ENCODE data around the gene MAGOHB.

MAGOHB gene

GRCh38 chr12:10638728-10639127, 25.3 kb upstream of the MAGOHB start:
- no peak overlapping the region for H3K4me3 ChIP-seq (ENCODE audit: low read length)
- no peak for TF ChIP-seq CTCF (conservative IDR thresholded peaks at IDR 0.05; ENCODE audit: low read length)
- DNase-seq (ENCODE audit: low read depth), result no peak

DNA sequence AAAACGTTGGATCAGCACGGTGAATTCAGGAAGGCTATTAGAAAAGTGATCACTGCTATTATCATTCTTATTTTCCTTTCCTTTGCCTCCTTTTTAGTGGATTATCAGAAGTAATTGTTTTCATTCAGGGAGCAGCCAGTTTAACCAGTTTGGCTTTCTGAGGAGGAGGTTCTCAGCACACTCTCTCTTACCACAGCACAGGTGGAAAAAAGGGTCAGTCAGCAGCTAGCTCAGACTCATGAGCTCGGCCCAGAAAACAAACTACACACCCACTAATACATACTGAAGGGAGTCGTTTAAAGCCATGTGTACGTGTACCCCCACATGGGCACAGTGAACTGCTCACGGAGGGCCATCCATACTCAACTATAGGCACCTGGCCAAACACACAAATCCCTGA, 23.2 kb upstream of the MAGOHB start:
- no peak for DNase-seq (ENCODE audit: low read depth)
- no peak overlapping the region for H3K4me3 ChIP-seq (ENCODE audit: low read length)
- no peak for TF ChIP-seq CTCF (conservative IDR thresholded peaks at IDR 0.05; ENCODE audit: low read length)

DNA sequence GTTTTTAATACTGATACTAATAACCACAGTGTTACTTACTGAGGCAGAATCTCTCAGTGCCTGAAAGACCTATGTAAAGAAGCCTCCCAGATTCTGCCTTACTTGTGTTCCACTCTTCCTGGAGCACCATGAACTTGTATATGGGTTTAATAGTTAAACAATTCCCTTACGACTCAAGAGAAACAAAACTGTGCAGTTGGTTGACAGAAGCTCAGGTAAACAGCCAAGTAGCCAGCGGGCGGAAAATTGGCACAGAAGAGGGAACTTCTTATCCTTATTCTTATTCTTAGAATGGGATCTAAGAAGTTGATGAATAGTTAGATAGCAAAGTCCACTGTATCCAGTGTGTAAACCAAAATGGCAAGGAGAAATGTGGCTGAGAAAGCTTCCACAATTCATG, 22.7 kb upstream of the MAGOHB start:
- no peak overlapping the region for H3K4me3 ChIP-seq (ENCODE audit: low read length)
- no peak for TF ChIP-seq CTCF (conservative IDR thresholded peaks at IDR 0.05; ENCODE audit: low read length)
- DNase-seq (ENCODE audit: low read depth), result no peak

GRCh38 chr12:10635306-10635705, 21.9 kb upstream of the MAGOHB start:
- no peak for DNase-seq (ENCODE audit: low read depth)
- no peak for TF ChIP-seq CTCF (conservative IDR thresholded peaks at IDR 0.05; ENCODE audit: low read length)
- H3K4me3 ChIP-seq (ENCODE audit: low read length), result no peak overlapping the region

DNA sequence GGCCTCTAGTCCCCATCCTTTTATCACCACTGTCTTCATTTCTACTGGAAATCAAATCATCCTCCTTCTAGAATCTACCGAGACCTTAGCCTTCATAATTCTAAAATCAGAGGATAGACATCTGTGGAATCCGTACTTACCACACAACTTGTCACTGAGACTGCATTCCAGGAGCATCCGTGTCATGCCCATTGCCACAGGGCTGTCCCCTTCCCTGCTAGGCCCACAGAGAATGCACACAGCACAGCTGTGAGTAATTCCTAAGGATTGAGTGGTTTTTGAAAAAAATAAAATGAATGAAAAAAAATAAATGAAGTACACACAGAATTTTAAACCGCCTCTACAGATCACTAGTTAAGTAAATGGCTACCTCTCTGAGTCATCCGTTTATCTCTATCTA, 21.0 kb upstream of the MAGOHB start:
- no peak overlapping the region for H3K4me3 ChIP-seq (ENCODE audit: low read length)
- no peak for TF ChIP-seq CTCF (conservative IDR thresholded peaks at IDR 0.05; ENCODE audit: low read length)
- peak; percentile 94 for DNase-seq (ENCODE audit: low read depth)

- TF ChIP-seq CTCF (conservative IDR thresholded peaks at IDR 0.05; ENCODE audit: low read length), result no peak
- no peak overlapping the region for H3K4me3 ChIP-seq (ENCODE audit: low read length)
- DNase-seq (ENCODE audit: low read depth), result no peak
These were observed 20.1 kb upstream of the MAGOHB start for GRCh38 chr12:10633541-10633940.

DNA sequence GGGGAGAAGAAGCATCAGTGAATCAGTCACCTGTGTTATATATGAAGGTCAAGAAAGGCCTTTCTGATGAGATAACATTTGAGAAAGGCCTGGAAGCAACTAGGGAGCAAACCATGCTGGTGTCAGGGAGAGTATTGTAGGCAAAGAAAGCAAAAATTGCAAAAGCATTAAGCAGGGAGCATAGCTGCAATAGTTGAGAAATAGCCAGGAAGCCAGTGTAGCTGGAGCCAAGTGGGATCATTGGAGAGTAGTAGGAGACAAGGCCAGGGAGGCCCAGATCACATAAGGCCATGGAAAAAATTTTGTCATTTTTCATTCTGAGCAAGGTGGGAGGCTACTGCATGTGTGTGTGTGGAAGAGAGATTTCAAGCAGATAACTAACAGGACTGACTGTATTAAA, 18.8 kb upstream of the MAGOHB start:
- peak; percentile 81 for DNase-seq (ENCODE audit: low read depth)
- TF ChIP-seq CTCF (conservative IDR thresholded peaks at IDR 0.05; ENCODE audit: low read length), result no peak
- H3K4me3 ChIP-seq (ENCODE audit: low read length), result no peak overlapping the region

Measured in AG10803 (cell line).